Heart left ventricle (tissue), 13 donors: ENCODE results near the gene TLK2.

Experiments
- CTCF ChIP-seq, 12 donors: fragments of 200-600 bp; sonication (generic) in 4 of 12; IDR thresholded peaks; one replicate each; pipeline versions ENCODE4 v1.5.0 to v1.8.0; 2018 to 2022; ENCODE audit warnings: antibody characterized with exemption in 12 of 12, mild to moderate bottlenecking in 5 of 12
- POLR2A ChIP-seq, 2 donors: fragments of 450-650 bp; IDR thresholded peaks; one replicate each; pipeline ENCODE4 v1.6.1; 2017; ENCODE audit warnings: antibody characterized with exemption in 2 of 2, mild to moderate bottlenecking in 2 of 2, moderate library complexity in 2 of 2
- donor health status: ischemic (EF 13 %, LVEDD 7.1; RV severe dilation, severe dysfunction).
- donor health status: DM: no; HTN: yes; CAD: no.
- donor health status: DM: no; HTN: no; CAD: no.
- donor health status: ischemic (EF 25% LVEDD 6.9; RV normal size, moderate dysfunction).
- donor health status: ischemic (EF 25% LVEDD 5.7; RV mildly dilated, moderate dysfunction).
- donor health status: ischemic (EF 35%, LVEDD 5.7; RV mildly dilated, moderate dysfunction).
- donor health status: nonischemic (EF 11% LVEDD 7.7; RV severe dilation, severe dysfunction).
- donor health status: DM: yes; HTN: yes; CAD: no.
- donor health status: PGD.
- donor health status: ischemic (EF 29% LVEDD 5.4; RV normal size, mild dysfunction).
- donor health status: nonischemic (EF 23%, LVEDD 6.1; RV moderate dilation, normal function).

- TF ChIP-seq POLR2A (IDR thresholded peaks at IDR 0.05) (no peak), CTCF (IDR thresholded peaks at IDR 0.05) (peak in 5 of 12 donors; percentile 10 to 41 (median 26))
These were observed 122.8 kb downstream of the TLK2 start for GRCh38 chr17:62601471-62601870.
